Midbrain (tissue), 1 donor: ENCODE results near the gene NSMF.

Source experiments
- DNase-seq: peaks from one replicate; lab custom pipeline; 2025; lab: John Stamatoyannopoulos, UW

The NSMF gene

GRCh38 chr9:137432687-137433348, 26.3 kb downstream of the NSMF start:
- no peak for DNase-seq

DNA sequence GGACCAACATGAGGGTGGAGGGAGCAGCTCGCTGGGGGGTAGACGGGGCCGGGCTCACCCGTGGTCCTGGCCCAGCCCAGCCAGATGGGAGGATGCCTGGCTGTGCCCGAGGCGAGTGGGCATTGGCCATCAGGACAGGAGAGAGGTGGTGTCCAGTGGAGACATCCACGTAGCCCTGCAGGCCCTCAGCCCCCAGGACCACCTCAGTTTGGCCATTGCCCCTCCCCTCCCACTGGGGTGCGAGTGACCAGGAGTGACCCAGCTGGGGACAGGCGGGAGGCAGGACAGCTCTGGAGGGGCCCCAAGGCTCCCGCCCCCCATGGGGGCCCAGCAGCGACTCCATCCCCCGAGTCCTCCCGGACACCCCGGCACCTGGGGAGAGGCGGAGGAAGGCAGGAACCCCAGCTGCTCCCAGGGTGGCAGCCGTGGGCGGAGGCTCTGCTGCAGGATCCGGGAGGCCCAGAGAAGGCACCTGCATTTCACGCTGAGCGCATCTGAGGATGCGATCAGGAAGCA, 27.7 kb downstream of the NSMF start:
- DNase-seq: no peak

GRCh38 chr9:137430723-137431415, 28.3 kb downstream of the NSMF start:
- DNase-seq: no peak

DNA sequence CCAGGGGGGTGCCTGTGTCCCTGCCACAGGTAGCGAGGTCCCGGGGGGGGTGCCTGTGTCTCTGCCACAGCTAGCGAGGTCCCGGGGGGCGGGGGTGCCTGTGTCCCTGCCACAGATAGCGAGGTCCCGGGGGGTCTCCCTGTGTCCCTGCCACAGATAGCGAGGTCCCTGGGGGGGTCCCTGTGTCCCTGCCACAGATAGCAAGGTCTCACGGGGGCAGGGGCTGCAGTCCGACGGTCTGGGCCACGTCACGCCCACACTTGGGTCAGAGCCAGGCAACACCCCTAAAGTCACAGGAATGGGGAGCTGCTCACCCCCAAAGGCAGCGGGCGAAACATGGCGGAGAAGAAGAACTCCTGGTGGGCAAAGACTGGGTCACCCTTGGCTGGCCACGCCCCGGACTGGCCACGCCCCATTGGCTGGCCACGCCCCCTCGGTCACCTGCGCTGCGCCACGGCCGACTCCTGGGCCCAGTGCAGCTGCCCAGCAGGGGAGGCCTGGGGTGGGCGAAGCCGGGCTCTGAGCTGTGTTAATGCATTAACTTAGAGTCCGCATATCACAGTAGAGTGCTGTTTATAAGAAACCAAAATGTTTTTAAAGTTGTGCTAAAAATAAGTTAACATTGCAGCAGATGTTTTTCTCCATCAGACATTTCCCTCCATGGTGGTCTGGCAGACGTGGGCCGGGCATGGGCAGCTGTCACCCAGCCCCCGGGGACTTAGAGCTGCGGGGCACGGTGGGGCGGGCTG, 29.0 kb downstream of the NSMF start:
- no peak for DNase-seq

DNA sequence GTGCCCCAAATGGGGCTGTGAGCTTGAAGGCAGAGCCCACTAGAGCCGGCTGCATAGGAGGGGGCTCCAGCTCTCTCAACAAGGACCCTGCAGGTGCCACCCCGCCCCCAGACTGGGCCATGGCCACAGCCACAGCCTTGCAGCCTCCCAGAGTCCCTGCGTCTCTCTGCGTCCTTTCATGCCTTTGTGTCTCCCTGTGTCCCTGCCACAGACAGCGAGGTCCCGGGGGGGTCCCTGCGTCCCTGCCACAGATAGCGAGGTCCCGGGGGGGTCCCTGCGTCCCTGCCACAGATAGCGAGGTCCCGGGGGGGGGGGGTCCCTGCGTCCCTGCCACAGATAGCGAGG, 29.6 kb downstream of the NSMF start:
- no peak for DNase-seq

GRCh38 chr9:137428841-137429545, 30.1 kb downstream of the NSMF start:
- no peak for DNase-seq

DNA sequence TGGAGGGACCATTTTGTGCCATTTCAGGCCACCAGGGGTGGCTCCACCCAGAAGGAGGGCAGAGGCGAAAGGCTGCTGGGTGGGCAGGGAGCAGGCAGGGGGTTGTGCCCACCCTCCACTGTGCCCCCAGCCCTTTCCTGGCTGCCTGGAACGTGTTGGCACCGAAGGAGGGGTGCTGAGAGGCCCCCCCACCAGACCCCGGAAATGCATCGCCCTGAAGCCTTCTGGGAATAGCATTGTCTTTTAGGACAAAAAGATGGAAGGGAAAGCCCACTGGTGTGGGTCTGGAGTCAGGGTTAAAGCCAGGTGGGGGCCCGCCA, 30.9 kb downstream of the NSMF start:
- DNase-seq: no peak

GRCh38 chr9:137427454-137428310, 31.5 kb downstream of the NSMF start:
- DNase-seq: no peak

DNA sequence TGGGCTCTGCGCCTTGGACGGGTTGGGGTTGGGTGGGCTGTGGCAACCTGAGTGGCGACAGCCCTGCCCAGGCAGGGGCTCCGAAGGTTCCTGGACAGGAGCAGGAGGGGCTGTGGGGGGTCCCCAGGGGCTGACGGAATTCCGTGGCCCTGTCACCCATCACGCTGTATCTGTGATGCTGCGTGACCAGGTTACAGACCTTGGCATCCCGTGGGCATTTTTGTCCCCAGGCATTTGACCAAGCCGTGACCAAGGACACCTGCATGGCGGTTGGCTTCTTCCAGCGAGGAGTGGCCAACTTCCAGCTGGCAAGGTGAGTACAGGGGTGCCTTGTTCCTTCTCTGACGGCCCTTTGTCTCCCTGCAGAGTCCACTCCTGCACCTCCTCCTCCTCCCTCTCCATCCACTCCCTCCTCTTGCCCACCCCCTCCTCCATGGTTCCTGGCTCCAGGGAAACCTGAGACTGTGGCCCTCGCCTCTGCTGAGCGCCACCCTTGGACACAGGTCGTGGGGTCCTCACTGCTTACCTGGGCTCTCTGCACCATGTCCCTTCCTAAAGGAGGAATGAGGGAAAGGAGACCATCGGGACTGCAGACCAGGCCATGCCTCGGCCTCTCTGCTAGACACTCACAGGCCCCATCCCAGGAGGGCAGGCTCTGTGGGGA, 33.0 kb downstream of the NSMF start:
- DNase-seq: no peak

GRCh38 chr9:137423514-137424291, 35.4 kb downstream of the NSMF start:
- no peak for DNase-seq

GRCh38 chr9:137422604-137423513, 36.3 kb downstream of the NSMF start, which contains the start of the genes EXD3 and NOXA1:
Gene EXD3 (minus strand): TSS chr9:137423162. CDS start chr9:137395357, 27,805 bp downstream.
Gene NOXA1 (plus strand): TSS chr9:137423393. CDS start chr9:137423530, 137 bp downstream.
- peak; percentile 92 for DNase-seq

- no peak for DNase-seq
Measured at GRCh38 chr9:137421838-137422603, 37.1 kb downstream of the NSMF start.

GRCh38 chr9:137417161-137418021, 41.7 kb downstream of the NSMF start:
- DNase-seq: no peak

DNA sequence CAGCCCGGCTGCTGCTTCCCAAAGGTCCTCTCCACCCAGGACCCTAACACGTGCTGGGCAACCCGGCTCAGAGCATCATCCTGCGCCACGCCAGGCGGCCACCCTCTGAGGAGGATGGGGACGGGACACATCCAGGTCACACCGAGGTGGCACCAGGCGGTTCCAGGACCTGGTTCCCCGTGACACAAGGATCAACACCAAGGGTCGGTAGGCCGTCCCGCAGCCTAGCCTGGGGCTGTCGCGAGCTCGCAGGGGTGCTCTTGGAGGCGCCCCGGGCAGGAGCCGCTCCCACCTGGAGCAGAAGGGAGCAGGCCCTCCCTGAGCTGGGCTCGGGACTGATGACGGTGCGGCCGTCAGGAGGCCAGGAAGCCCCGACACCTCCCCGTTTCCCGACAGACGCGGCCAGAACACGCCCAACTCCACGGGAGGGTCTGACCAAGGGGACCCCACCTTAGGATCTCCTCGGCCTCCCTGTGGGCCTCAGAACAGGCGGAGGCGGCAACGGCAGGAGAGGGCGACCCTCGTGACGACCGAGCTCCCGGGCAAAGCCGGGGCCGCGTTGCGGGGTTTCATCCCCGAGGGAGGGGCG, 42.5 kb downstream of the NSMF start:
- no peak for DNase-seq

- no peak for DNase-seq
Measured at GRCh38 chr9:137416006-137416562, 43.0 kb downstream of the NSMF start.

DNA sequence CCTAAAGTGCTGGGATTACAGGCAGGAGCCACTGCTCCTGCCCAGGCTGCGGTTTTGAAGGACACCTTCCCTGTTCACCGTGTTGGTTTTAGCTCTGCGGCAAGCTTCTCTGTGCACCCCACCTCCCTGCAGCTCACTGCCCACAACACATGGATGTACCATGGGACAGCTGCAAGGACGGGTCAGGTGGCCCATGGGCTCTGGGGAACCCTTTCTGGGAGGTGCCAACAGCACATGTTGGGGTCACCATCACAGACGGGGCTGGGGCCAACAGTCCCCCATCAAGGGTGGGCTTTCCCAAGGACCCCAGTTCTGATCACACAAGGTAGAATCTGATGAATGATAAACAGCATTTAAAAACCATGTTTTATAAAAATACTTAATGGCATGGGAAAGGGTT, 43.7 kb downstream of the NSMF start:
- DNase-seq: no peak
